Naive thymus-derived CD8-positive, alpha-beta T cell (primary cell): ENCODE data around the gene MIPOL1. TPM values are rescaled to one million over a fixed set of nuclear protein-coding genes. Genes with fewer than 3 reads are reported as not detected.
A peak's percentile ranks its signal among the peaks of the same experiment; 100 is the strongest.
"Not testable (repeated sequence)": the region's sequence is repeated elsewhere in the genome, so short reads cannot be mapped to it uniquely, and the experiment has no call there.

ENCODE experiments used
- ATAC-seq, 2 donors: fragments of 150-1000 bp; cut with Tn5 transposase in 1 of 2; sonication (Bioruptor Pico), chemical (Tn5 transposase) in 1 of 2; 1 replicate in 1 of 2; 2 replicates in 1 of 2; pipeline ENCODE4 v1.10.0; 2021; ENCODE audit warnings: mild to moderate bottlenecking in 2 of 2, moderate library complexity in 2 of 2
- POLR2A ChIA-PET: fragments of 350-600 bp; sonication (Branson Sonifier 250); formaldehyde crosslinking; loops from one replicate; lab custom pipeline; 2021; ENCODE audit warnings: antibody characterized with exemption; lab: Charles Lee
- DNase-seq, 10 donors: peaks; one replicate each; pipeline versions ENCODE4 v3.0.0 to v3.0.0-alpha.2; 2020 to 2022
- H3K27ac Mint-ChIP-seq, 10 donors: one replicate each; pipeline ENCODE4 v1.8.0; 2020 to 2022; ENCODE audit warnings: mild to moderate bottlenecking in 10 of 10, mixed read lengths in 10 of 10, moderate library complexity in 4 of 10, inconsistent platforms in 1 of 10
- H3K27me3 Mint-ChIP-seq, 5 donors: one replicate each; pipeline ENCODE4 v1.8.0; 2021 to 2022; ENCODE audit warnings: mixed read lengths in 5 of 5
- H3K36me3 Mint-ChIP-seq, 3 donors: one replicate each; pipeline ENCODE4 v1.8.0; 2020 to 2022; ENCODE audit warnings: mixed read lengths in 3 of 3, mild to moderate bottlenecking in 2 of 3, inconsistent platforms in 1 of 3
- H3K4me1 Mint-ChIP-seq, 4 donors: one replicate each; pipeline ENCODE4 v1.8.0; 2021 to 2022; ENCODE audit warnings: mixed read lengths in 4 of 4
- H3K4me3 Mint-ChIP-seq, 10 donors: one replicate each; pipeline ENCODE4 v1.8.0; 2020 to 2022; ENCODE audit warnings: mild to moderate bottlenecking in 10 of 10, mixed read lengths in 10 of 10, moderate library complexity in 6 of 10, inconsistent platforms in 1 of 10
- H3K9me3 Mint-ChIP-seq, 9 donors: one replicate each; pipeline ENCODE4 v1.8.0; 2020 to 2022; ENCODE audit warnings: mixed read lengths in 9 of 9, mild to moderate bottlenecking in 3 of 9, inconsistent platforms in 1 of 9, moderate library complexity in 1 of 9
- polyA plus RNA-seq, 3 donors: library from polyadenylated mRNA; unstranded; fragments of 300-500 nt; fragmentation: Illumina TruSeq; gene quantifications; one replicate each; pipeline ENCODE4 v1.2.3, GENCODE V29; 2021
- total RNA-seq, 8 experiments: library from RNA in 2 of 8; stranded (reverse) in 2 of 8; gene quantifications; one replicate each; pipeline ENCODE4 v1.2.3 and lab custom pipeline; 2021 to 2026

The MIPOL1 gene
- total and polyA plus RNA-seq, 5 experiments from 2014 or later: not detected

- no peak for ATAC-seq
- no peak within 1 kb of the TSS for H3K27ac Mint-ChIP-seq
- no peaks in the 10 kb centered on the region for H3K36me3 Mint-ChIP-seq
- H3K4me3 Mint-ChIP-seq: peak within 1 kb of the TSS in 5 of 10 donors; percentile 4 to 57 (median 30)
- peaks cover 14 to 18% (median 17%) of the 10 kb centered on the region in 5 donors for H3K27me3 Mint-ChIP-seq
- no peak for DNase-seq
- peaks cover 0 to 6% (median 0%) of the 10 kb centered on the region in 4 donors for H3K4me1 Mint-ChIP-seq
- H3K9me3 Mint-ChIP-seq: peaks cover 0 to 13% (median 0%) of the 10 kb centered on the region in 9 donors
- POLR2A ChIA-PET: no interaction called here
Measured at GRCh38 chr14:37172024-37172869, 25.5 kb upstream of the MIPOL1 start, which contains the start of gene SLC25A21. SLC25A21 (minus strand) TSS chr14:37172606.

GRCh38 chr14:37172936-37173614, 24.7 kb upstream of the MIPOL1 start:
- ATAC-seq: no peak
- no peak for DNase-seq
- peaks cover 0 to 13% (median 0%) of the 10 kb centered on the region in 9 donors for H3K9me3 Mint-ChIP-seq
- H3K4me1 Mint-ChIP-seq: peaks cover 0 to 6% (median 0%) of the 10 kb centered on the region in 4 donors
- POLR2A ChIA-PET: no interaction called here
- H3K4me3 Mint-ChIP-seq: no peak overlapping the region
- H3K36me3 Mint-ChIP-seq: no peaks in the 10 kb centered on the region
- H3K27ac Mint-ChIP-seq: no peak overlapping the region
- H3K27me3 Mint-ChIP-seq: peaks cover 15 to 20% (median 17%) of the 10 kb centered on the region in 5 donors

- no peak for DNase-seq
- no peaks in the 10 kb centered on the region for H3K4me1 Mint-ChIP-seq
- H3K36me3 Mint-ChIP-seq: peaks cover 0 to 4% (median 0%) of the 10 kb centered on the region in 3 donors
- peaks cover 0 to 20% (median 3%) of the 10 kb centered on the region in 5 donors for H3K27me3 Mint-ChIP-seq
- H3K9me3 Mint-ChIP-seq: peaks cover 0 to 15% (median 5%) of the 10 kb centered on the region in 9 donors
- H3K4me3 Mint-ChIP-seq: no peak overlapping the region
- POLR2A ChIA-PET: interaction anchor here (0.7 kb wide), 1 partner anchor 14 kb away, joined by 3 read pairs; no protein-coding TSS in a partner anchor
- ATAC-seq: no peak
- no peak overlapping the region for H3K27ac Mint-ChIP-seq
Measured at GRCh38 chr14:37179896-37180502, 17.7 kb upstream of the MIPOL1 start.

GRCh38 chr14:37180886-37181285, 16.9 kb upstream of the MIPOL1 start:
- H3K4me3 Mint-ChIP-seq, H3K36me3 Mint-ChIP-seq: not testable (repeated sequence)

GRCh38 chr14:37181441-37181840, 16.3 kb upstream of the MIPOL1 start:
- H3K9me3 Mint-ChIP-seq: peaks cover 0 to 15% (median 5%) of the 10 kb centered on the region in 9 donors
- POLR2A ChIA-PET: no interaction called here
- DNase-seq: no peak
- no peak overlapping the region for H3K27ac Mint-ChIP-seq
- peaks cover 0 to 4% (median 0%) of the 10 kb centered on the region in 3 donors for H3K36me3 Mint-ChIP-seq
- ATAC-seq: no peak
- peaks cover 0 to 20% (median 3%) of the 10 kb centered on the region in 5 donors for H3K27me3 Mint-ChIP-seq
- H3K4me3 Mint-ChIP-seq: no peak overlapping the region
- H3K4me1 Mint-ChIP-seq: no peaks in the 10 kb centered on the region

More at GRCh38 chr14:37180886-37181285, 16.9 kb upstream of the MIPOL1 start:
- DNase-seq, ATAC-seq, H3K27ac Mint-ChIP-seq, H3K4me1 Mint-ChIP-seq: not testable (repeated sequence)
- H3K27me3 Mint-ChIP-seq: peaks cover 0 to 20% (median 3%) of the 10 kb centered on the region in 5 donors
- POLR2A ChIA-PET: interaction anchor here (0.7 kb wide), 1 partner anchor 13 kb away, joined by 3 read pairs; no protein-coding TSS in a partner anchor
- peaks cover 0 to 15% (median 5%) of the 10 kb centered on the region in 9 donors for H3K9me3 Mint-ChIP-seq

GRCh38 chr14:37184520-37184919, 13.2 kb upstream of the MIPOL1 start:
- H3K4me1 Mint-ChIP-seq, H3K27ac Mint-ChIP-seq, DNase-seq, POLR2A ChIA-PET, H3K4me3 Mint-ChIP-seq, H3K27me3 Mint-ChIP-seq, ATAC-seq, H3K36me3 Mint-ChIP-seq: not testable (repeated sequence)
- H3K9me3 Mint-ChIP-seq: peaks cover 3 to 16% (median 10%) of the 10 kb centered on the region in 9 donors

- no peak for ATAC-seq
- H3K4me3 Mint-ChIP-seq: no peak overlapping the region
- no peaks in the 10 kb centered on the region for H3K4me1 Mint-ChIP-seq
- POLR2A ChIA-PET: no interaction called here
- peaks cover 3 to 22% (median 12%) of the 10 kb centered on the region in 9 donors for H3K9me3 Mint-ChIP-seq
- no peak overlapping the region for H3K27ac Mint-ChIP-seq
- DNase-seq: no peak
- H3K27me3 Mint-ChIP-seq: peaks cover 0 to 9% (median 3%) of the 10 kb centered on the region in 5 donors
- H3K36me3 Mint-ChIP-seq: peaks cover 0 to 4% (median 0%) of the 10 kb centered on the region in 3 donors
Measured at GRCh38 chr14:37185670-37186069, 12.1 kb upstream of the MIPOL1 start.

GRCh38 chr14:37186865-37187264, 10.9 kb upstream of the MIPOL1 start:
- Mint-ChIP-seq H3K9me3 (peaks cover 3 to 27% (median 15%) of the 10 kb centered on the region in 9 donors), H3K27me3 (peaks cover 0 to 8% (median 3%) of the 10 kb centered on the region in 5 donors), H3K4me3 (no peak overlapping the region), H3K27ac (no peak overlapping the region), H3K4me1 (no peaks in the 10 kb centered on the region), H3K36me3 (peaks cover 0 to 4% (median 0%) of the 10 kb centered on the region in 3 donors)
- POLR2A ChIA-PET: no interaction called here
- no peak for DNase-seq
- ATAC-seq: no peak

- no peak for ATAC-seq
- Mint-ChIP-seq H3K27me3 (peaks cover 0 to 5% (median 0%) of the 10 kb centered on the region in 5 donors), H3K36me3 (peaks cover 0 to under 1% (median 0%) of the 10 kb centered on the region in 3 donors), H3K4me1 (no peaks in the 10 kb centered on the region), H3K9me3 (peaks cover 0 to 27% (median 14%) of the 10 kb centered on the region in 9 donors), H3K4me3 (no peak overlapping the region), H3K27ac (no peak overlapping the region)
- no peak for DNase-seq
- POLR2A ChIA-PET: no interaction called here
Measured at GRCh38 chr14:37187294-37187693, 10.4 kb upstream of the MIPOL1 start.

GRCh38 chr14:37187840-37188577, 9.7 kb upstream of the MIPOL1 start:
- POLR2A ChIA-PET, H3K27ac Mint-ChIP-seq, ATAC-seq, DNase-seq, H3K36me3 Mint-ChIP-seq, H3K4me1 Mint-ChIP-seq, H3K27me3 Mint-ChIP-seq, H3K4me3 Mint-ChIP-seq: not testable (repeated sequence)
- peaks cover 0 to 27% (median 14%) of the 10 kb centered on the region in 9 donors for H3K9me3 Mint-ChIP-seq

GRCh38 chr14:37189733-37190132, 8.0 kb upstream of the MIPOL1 start:
- H3K4me3 Mint-ChIP-seq, H3K27ac Mint-ChIP-seq, H3K36me3 Mint-ChIP-seq, DNase-seq, ATAC-seq, POLR2A ChIA-PET, H3K27me3 Mint-ChIP-seq, H3K4me1 Mint-ChIP-seq: not testable (repeated sequence)
- H3K9me3 Mint-ChIP-seq: peaks cover 0 to 27% (median 13%) of the 10 kb centered on the region in 9 donors

GRCh38 chr14:37194698-37195097, 3.0 kb upstream of the MIPOL1 start:
- DNase-seq: no peak
- Mint-ChIP-seq H3K4me3 (no peak overlapping the region), H3K9me3 (peaks cover 0 to 22% (median 7%) of the 10 kb centered on the region in 9 donors), H3K27me3 (peaks cover 7 to 32% (median 17%) of the 10 kb centered on the region in 5 donors), H3K27ac (no peak overlapping the region), H3K4me1 (peaks cover 7 to 16% (median 14%) of the 10 kb centered on the region in 4 donors), H3K36me3 (no peaks in the 10 kb centered on the region)
- POLR2A ChIA-PET: no interaction called here
- ATAC-seq: no peak
